ENCODE measurements around the gene DBN1.

DBN1 gene

DNA sequence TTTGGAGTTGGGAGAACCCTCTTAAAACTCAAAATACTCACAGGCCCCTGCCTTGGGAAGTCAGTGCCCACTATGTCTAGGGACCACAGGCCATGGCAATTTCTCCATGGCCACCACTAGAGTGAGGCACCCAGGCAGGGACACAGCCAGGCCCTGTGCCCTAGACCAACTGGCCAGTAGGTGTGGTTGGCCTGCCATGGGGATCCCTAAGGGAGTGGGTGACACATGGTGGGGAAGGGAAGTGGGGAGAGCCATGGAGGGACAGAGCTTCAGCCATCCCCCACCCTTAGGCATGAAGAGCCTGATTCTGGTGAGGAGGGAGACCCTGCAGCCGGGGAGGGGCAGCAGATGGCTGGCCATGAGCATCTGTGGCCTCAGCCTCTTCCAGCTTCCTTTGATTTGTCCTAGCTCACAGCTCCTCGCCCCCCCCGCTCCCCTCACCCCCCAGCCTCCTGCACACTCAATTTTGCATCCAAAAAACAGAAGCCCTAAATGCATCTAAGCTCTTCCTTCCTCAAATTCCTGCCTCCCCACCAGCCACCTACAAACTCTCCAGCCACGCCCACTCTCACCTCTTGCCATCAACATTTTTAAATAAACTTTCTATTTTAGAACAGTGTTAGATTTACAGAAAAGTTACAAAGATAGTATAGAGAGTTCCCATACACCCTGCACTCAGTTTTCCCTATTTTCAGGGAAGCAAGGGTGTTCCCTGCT, 1.6 kb upstream of the DBN1 start:
- no peak for DNase-seq (ENCODE audit: low read depth, low spot score)
- ChIA-PET POLR2A (interaction anchor here (15.8 kb wide), 1 partner anchor 19 kb away, joined by 401 read pairs; the partner anchor contains the start of gene PDLIM7), CTCF (interaction anchor here (11.7 to 16.8 kb wide), 2 partner anchors 19 to 21 kb away, joined by 168 to 261 read pairs; partner anchors contain the start of gene PDLIM7)
- TF ChIP-seq, protein P1, sequence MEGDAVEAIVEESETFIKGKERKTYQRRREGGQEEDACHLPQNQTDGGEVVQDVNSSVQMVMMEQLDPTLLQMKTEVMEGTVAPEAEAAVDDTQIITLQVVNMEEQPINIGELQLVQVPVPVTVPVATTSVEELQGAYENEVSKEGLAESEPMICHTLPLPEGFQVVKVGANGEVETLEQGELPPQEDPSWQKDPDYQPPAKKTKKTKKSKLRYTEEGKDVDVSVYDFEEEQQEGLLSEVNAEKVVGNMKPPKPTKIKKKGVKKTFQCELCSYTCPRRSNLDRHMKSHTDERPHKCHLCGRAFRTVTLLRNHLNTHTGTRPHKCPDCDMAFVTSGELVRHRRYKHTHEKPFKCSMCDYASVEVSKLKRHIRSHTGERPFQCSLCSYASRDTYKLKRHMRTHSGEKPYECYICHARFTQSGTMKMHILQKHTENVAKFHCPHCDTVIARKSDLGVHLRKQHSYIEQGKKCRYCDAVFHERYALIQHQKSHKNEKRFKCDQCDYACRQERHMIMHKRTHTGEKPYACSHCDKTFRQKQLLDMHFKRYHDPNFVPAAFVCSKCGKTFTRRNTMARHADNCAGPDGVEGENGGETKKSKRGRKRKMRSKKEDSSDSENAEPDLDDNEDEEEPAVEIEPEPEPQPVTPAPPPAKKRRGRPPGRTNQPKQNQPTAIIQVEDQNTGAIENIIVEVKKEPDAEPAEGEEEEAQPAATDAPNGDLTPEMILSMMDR (IDR thresholded peaks at IDR 0.05; ENCODE audit: insufficient read depth, low read length, missing control alignments) = no peak
- no peak overlapping the region for H3K4me3 ChIP-seq (ENCODE audit: low read depth, low read length)

DNA sequence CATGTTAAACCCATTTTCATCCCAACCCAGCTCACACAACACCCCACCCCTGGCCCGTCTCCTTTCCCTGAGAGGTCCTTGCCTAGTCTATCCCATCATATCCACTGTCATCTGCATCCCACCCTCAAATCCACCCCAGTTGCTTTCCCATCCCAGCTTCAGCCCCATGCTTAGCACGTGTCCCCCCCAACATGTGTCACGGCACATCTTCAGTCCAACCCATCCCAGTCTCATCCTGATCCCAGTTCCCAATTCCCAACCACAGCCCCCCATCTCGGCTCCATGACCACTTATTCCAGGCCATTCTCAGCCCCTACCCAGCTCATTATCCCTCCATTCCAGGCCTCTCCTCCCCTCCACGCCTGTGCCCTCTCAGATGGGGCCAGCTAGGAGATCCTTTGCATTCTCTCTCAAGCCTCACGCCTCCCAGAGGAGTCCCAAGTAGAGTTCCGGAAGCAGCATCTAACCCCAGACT, 605 bp upstream of the DBN1 start:
- H3K4me3 ChIP-seq (ENCODE audit: low read depth, low read length) = peak overlapping the region; percentile 37
- no peak for DNase-seq (ENCODE audit: low read depth, low spot score)
- POLR2A ChIA-PET = interaction anchor here (0.9 to 15.8 kb wide), 4 partner anchors 10 to 20 kb away, joined by 3 to 401 read pairs (median 4); partner anchors contain the start of gene PDLIM7

DNA sequence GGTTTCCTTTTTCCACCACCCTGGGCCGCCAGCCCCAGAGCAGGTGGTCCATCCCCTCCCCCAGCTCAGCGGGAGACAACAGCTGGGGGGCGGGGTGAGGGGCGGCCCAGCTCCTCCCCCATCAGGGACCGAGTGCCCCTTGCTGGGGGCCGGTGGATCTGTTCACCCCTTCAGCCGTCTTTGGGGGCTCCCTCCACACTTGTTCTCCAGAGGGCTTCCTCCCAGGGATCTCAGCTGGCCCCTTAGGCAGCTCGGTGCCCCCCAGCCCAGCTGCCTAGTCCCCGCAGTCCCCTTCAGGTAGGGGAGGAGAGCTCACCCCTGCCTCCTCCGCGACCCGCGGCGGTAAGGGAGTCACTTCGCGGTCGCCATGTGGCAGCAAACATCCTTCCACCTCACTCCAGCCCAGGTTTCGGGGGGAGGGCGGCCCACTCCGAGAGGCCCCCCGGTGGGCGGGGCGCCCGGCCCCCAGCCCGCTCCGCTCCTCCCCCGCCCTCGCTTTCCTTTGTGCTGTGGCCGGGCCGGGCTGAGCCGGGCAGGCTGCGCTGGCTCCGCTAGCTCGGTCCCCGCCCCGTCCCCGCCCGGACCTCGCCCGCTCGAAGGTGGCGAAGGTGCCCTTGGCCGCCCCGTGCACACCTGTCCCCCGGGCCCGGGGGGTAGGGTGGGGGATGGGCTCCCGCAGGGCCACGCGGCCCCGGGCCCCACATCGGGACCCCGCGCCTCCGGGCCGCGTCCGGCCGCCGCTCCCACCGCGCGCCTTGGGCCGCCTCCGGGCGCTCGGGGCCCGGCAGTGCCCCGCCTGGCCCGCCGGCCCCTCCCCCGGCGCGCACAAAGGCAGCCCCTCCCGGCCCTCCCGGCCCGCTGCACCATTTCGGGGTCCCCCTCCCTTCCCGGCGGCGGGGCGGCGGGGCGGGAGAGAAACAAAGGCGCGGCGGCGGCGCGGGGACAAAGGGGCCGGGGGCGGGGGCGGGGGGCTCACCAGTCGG, 683 bp downstream of the DBN1 start:
- ChIA-PET POLR2A (interaction anchor here (0.6 to 15.8 kb wide), 7 partner anchors 10 to 124 kb away, joined by 3 to 401 read pairs (median 6); partner anchors contain the start of gene PDLIM7), CTCF (interaction anchor here (0.9 to 16.8 kb wide), 7 partner anchors 10 to 163 kb away, joined by 3 to 261 read pairs (median 4); partner anchors contain the start of gene PDLIM7)
- peak overlapping the region; percentile 89 for H3K4me3 ChIP-seq (ENCODE audit: low read depth, low read length)
- DNase-seq (ENCODE audit: low read depth, low spot score) = no peak
- TF ChIP-seq, protein P1 (IDR thresholded peaks at IDR 0.05; ENCODE audit: insufficient read depth, low read length, missing control alignments) = no peak

More for the DNA sequence above, 605 bp upstream of the DBN1 start:
- TF ChIP-seq, protein P1 (IDR thresholded peaks at IDR 0.05; ENCODE audit: insufficient read depth, low read length, missing control alignments) = no peak
- CTCF ChIA-PET = interaction anchor here (1.1 to 16.8 kb wide), 3 partner anchors 19 to 70 kb away, joined by 4 to 261 read pairs (median 168); partner anchors contain the start of gene PDLIM7

DNA sequence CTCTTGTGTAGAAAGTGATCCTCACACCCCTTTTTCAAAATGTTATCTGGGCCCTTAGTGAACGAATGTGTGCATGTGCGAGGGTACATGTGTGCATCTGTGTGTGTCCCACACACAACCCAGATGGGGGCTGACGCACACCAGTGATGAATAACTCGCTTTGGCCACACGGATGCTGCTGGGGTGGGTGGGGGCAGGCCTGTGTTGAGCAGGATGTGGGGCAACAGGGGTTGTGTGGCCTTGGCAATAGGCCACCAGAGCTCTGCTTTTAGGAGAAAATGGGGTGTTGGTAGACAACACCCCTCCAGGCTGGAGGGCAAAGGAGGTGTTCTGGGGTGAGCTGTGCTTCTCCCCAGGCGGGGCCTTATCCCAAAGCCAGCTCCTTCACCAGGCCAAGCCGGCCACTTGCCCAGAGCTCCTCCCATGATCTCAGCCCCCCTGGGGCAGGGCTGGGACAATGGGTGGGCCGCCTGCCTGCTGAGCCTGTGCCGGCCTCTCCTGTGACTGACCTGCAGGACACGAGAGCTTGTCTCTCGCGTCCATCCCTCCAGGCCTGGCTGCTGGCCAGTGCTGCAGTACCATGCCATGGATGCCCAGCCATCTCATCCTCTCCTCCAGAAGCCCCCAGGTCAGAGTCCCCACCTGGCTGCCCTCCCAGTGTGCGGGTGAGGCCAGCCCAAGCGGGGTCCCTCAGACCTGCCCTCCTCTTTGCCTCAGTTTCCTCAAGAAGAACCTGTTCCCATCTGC, 1.7 kb downstream of the DBN1 start:
- TF ChIP-seq, protein P1 (IDR thresholded peaks at IDR 0.05; ENCODE audit: insufficient read depth, low read length, missing control alignments) = no peak

DNA sequence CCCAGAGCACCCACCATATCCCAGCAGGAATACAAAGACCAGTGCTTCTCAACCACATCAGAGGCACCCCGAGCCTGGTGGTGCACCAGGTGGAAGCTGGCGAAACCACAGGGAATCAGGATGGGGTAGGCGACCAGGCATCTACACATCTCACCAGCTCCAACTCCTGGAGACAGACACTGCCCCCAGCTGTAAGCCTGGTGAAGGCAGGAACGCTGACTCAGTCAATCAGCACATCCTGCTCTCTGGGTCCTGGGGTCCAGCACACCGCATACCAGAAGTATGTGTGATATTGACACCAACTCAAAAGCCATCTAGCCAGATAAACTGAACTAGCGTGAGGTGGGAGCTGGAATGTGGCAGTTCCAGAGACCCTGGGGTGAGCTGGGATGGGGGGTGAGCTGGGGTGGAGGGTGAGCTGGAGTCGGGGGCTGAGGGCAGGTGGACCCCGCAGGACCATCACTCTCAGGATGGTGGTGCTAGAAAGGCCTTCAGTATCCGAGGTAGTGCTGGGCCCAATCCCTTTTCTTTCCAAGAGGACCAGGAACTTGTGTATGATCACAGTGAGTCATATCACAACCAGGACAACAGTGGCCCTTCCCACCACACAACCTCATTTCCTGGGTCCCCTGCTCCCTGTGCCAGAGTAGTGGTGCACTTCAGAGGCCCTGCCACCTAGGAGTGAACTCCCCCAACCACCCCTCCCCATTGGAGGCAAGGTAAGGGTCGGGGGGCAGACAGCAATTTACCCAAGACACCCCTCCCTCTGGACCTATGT, 2.5 kb downstream of the DBN1 start:
- ChIA-PET CTCF (interaction anchor here (1.0 to 16.8 kb wide), 8 partner anchors 11 to 152 kb away, joined by 4 to 261 read pairs (median 8); partner anchors contain the start of gene PDLIM7), POLR2A (interaction anchor here (1.2 to 15.8 kb wide), 7 partner anchors 8 to 67 kb away, joined by 3 to 401 read pairs (median 6); partner anchors contain the start of gene PDLIM7)
- peak overlapping the region; percentile 89 for H3K4me3 ChIP-seq (ENCODE audit: low read depth, low read length)
- TF ChIP-seq, protein P1 (IDR thresholded peaks at IDR 0.05; ENCODE audit: insufficient read depth, low read length, missing control alignments) = peak; percentile 41
- DNase-seq (ENCODE audit: low read depth, low spot score) = no peak

More for the DNA sequence above, 1.7 kb downstream of the DBN1 start:
- DNase-seq (ENCODE audit: low read depth, low spot score) = no peak
- POLR2A ChIA-PET = interaction anchor here (0.6 to 15.8 kb wide), 9 partner anchors 7 to 123 kb away, joined by 3 to 401 read pairs (median 6); partner anchors contain the start of gene PDLIM7
- CTCF ChIA-PET = interaction anchor here (1.0 to 16.8 kb wide), 9 partner anchors 9 to 154 kb away, joined by 3 to 261 read pairs (median 5); partner anchors contain the start of gene PDLIM7
- H3K4me3 ChIP-seq (ENCODE audit: low read depth, low read length) = peak overlapping the region; percentile 89

All from AG04449 (cell line).